Suprapubic skin (tissue), 4 donors: ENCODE data around the gene SDHA.
"Not testable (repeated sequence)": the region's sequence is repeated elsewhere in the genome, so short reads cannot be mapped to it uniquely, and the experiment has no call there.

Experiments used
- POLR2A ChIP-seq, 2 donors: fragments of 450-650 bp; IDR thresholded peaks; one replicate each; pipeline ENCODE4 v1.6.1; 2017; ENCODE audit warnings: antibody characterized with exemption in 2 of 2, mild to moderate bottlenecking in 2 of 2, moderate library complexity in 2 of 2
- POLR2AphosphoS5 ChIP-seq, 3 donors: sonication (generic); formaldehyde crosslinking; IDR thresholded peaks; one replicate each; pipeline ENCODE4 v1.6.1; 2017; ENCODE audit warnings: antibody characterized with exemption in 3 of 3

DNA sequence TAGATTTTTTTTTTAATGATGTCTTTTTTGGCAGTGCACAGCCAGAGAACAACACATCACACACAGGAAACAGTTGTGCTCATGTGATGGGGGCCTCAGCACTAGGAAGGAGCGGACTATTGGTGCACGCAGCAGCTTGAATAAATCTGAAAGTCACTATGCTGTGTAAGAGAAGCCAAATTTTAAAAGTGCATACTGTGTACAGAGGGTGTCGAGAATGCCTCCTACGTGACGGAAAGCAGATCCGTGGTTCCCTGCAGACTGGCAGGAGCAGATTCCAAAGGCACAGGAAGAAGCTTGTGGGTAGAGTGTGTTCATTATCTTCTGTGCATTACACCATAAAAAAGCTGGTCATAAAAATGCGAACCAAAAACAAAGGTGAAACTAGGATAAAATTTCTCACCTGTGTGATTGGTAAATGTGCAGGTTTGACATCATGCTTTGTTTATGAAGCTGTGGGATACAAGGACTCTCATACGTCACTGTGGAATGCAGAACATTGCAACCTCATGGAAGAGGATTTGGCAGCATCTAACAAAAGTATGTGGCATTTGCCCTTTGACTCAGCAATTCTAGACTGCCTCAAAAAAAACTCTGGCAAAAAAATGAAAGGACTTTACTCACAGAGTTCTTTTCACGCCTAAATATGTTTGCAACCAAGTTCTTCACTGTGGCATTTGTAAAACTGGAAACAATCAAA lies 45.3 kb downstream of the SDHA start:
- not testable (repeated sequence) for TF ChIP-seq POLR2A, POLR2AphosphoS5 (IDR thresholded peaks at IDR 0.05)
